T47D (cell line): Measurements from ENCODE around the gene RETSAT.
"Not testable (repeated sequence)": the region's sequence is repeated elsewhere in the genome, so short reads cannot be mapped to it uniquely, and the experiment has no call there.

Experiments
- DNase-seq, 2 experiments: peaks; one replicate each; pipeline versions ENCODE4 v3.0.0 to v3.0.0-alpha.2; 2011 to 2012; ENCODE audit warnings: low read depth in 1 of 2, low spot score in 1 of 2
- JUND ChIP-seq: IDR thresholded peaks from 2 replicates; pipeline ENCODE4 v1.6.1; 2012; ENCODE audit warnings: low read depth
- in situ Hi-C: cut with HindIII; loops from 2 replicates; pipeline ENCODE4 v1.10.0; 2016; ENCODE audit warnings: low sequenced_read_pairs, low pct_unique_long_range_greater_than_20kb

The RETSAT gene

DNA sequence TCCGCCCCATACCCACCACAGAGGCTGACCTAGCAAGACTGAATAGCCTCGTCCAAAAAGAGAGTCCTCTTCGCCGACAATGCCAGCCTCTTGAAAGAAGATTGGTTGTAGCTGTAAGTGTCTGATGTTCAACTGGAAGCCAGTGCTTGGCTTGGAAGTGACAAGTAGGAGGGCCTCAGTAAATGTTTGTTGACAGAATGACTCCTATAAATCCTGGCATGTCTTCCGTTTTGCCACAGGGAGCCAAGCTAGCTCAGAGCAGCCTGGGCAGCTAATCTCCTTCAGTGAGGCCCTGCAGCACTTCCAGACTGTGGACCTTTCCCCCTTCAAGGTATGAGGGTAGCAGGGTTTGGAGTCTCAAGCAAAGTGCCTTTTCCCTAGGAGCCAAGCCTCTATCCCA, 15.2 kb upstream of the RETSAT start:
- in situ Hi-C loops: no loop called here
- no peak for TF ChIP-seq JUND
- peak; percentile 42 to 79 for DNase-seq

DNA sequence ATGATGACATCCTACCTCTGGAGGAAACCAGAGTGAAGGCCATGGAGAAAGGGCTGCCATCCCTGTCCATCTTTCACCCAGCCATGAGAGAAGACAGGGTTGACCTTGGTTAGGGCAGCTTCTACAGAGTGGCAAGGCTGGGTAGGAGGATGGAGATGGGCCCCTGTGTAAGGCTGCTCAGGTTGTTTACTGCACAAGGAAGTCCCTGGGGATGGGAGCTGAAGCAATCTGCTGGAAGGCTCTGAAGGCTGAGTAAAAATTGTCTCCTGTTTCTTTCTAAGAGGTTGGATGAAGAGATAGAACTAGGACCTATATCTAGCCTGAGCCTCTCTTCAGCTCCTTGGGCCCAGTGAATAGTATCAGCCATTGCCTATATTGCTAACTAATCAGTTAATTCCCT, 14.6 kb upstream of the RETSAT start:
- in situ Hi-C loops: no loop called here

DNA sequence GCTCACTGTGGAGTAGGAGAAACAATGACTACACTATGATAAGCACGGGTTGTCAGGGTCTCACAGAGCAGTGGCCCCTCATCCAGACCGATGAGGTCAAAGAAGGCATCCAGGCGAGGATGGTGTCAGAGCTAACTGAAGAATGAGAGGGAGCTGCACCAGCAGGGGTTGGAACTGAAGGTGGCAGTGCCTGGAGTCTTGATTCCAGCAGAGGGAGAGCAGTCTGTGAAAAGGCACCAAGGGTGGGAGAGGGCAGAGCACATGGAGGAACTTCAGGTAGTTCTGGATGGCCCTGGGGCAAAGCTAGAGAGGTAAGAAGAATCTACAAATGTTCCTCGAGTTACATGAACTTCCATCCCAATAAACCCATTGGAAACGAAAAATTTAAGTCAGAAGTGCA, 12.9 kb upstream of the RETSAT start:
- in situ Hi-C loops: no loop called here
- no peak for TF ChIP-seq JUND
- DNase-seq: no peak

More for the DNA sequence above, 14.6 kb upstream of the RETSAT start:
- TF ChIP-seq JUND: no peak
- DNase-seq: no peak

DNA sequence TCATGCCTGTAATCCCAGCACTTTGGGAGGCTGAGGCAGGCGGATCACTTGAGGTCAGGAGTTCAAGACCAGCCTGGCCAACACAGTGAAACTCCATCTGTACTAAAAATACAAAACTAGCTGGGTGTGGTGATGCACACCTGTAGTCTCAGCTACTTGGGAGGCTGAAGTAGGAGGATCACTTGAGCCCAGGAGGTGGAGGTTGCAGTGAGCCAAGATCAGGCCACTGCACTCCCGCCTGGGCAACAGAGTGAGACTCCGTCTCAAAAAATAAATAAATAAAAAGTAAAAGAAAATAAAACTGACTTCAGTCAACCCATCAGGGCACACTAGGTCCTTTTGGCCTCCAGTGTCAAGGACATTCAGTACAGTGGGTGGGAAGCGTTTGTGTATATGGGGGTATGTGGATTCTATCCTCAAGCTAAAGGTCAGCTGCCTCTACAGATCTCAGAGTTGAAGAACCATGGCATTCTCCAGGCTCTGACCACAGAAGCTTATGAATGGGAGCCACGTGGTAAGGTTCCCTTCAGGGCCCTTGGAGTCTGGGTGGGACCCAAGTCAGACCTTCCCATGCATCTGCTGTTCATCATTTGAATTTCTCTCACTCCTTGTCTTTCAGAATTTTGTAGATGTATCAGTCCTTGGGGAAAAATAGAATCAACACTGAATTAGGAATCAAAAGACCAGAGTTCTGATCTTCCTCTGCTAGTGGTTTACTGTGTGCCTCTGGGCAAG, 8.5 kb upstream of the RETSAT start:
- in situ Hi-C loops, DNase-seq: not testable (repeated sequence)

DNA sequence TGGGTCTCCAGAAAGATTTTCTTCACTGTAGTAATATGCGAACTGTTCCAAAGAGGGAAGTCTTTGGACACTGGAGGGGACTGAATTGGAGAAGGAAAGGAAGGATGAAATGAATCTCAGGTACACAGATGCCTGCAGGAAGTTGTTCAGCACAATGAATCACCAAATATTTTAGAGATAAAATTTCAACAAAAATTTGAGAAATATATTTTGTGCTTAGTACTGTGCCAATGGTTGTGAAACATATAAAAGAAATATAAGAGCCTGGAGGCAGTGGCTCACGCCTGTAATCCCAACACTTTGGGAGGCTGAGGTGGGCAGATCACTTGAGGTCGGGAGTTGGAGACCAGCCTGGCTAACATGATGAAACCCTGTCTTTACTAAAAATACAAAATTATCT, 3.4 kb upstream of the RETSAT start:
- in situ Hi-C loops: no loop called here
- no peak for DNase-seq
- TF ChIP-seq JUND: no peak

DNA sequence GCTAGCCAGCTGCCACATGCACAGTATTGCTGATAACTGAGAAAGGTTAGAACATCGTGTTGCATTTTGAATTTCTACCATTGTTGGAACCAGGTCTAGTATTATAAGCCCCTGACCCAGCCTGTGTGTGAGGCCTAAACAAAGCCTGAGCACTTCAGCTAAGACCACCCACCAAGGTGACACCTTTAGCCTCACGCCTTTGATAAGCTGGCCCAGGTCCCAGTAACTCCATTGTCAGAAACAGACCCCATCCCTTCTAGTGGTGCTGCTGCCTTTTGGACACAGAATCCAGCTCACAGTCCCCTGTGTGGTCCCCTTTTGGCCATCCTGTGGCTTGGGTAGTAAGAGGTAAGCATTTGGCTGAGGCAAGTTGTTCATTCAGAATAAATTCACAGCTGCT, 1.9 kb upstream of the RETSAT start:
- DNase-seq: no peak
- in situ Hi-C loops: no loop called here
- no peak for TF ChIP-seq JUND

DNA sequence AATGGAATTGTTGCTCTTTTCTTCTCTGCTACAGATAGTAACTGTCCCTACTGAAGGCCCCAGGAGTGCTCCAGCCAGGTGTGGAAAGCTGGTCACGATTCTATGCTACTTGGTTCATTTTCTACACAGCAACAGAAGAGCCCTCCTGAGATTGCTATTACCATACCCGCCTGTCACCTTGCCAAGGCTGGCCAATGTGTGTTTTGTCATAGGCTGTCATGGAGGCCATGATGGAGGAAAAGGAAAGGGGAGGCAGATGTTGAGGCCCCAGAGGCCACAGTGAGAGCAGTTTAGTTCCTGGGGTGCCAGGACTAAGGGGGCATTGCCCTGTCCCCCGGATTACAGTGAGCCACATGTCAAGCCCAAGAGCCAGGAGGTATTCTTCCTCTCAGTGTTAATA, 1.2 kb upstream of the RETSAT start:
- in situ Hi-C loops: no loop called here
- TF ChIP-seq JUND: no peak
- no peak for DNase-seq

DNA sequence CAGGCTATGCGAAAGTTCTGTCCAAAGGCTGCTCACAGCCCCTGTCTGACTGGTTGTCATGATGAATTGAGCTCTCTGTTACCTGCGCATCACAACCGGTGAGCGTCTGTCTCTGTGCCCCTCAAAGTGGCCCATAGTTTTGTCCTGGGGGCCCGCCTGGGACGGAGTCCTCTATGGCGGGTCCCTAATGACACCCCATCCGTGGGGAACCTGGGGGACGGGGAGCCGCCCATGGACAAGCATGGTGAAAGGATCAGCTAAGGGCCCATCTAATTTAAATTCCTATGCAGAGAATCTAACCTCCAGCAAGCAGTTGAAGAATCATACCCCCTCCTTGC, 714 bp upstream of the RETSAT start:
- no peak for DNase-seq
- in situ Hi-C loops: no loop called here
- TF ChIP-seq JUND: no peak

DNA sequence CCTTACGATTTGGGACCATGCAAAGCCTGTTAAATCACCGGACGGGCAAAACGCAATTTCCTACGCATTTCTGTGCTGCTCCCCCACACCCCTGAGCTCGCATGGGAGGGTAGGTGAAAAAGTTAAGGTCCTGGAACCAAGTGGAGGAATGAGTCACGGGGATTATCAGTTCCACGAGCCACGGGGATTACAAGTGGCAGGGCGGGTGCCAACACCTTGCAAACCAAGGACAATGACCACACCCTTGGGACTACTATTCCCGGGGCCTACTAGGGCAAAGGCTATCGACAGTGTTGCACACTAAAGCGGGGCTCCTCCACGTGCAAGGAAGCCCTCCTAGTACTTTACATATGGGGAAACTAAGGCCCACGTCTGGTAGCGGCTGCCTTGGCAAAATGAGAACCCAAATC, 447 bp downstream of the RETSAT start:
- TF ChIP-seq JUND: no peak
- in situ Hi-C loops: no loop called here
- no peak for DNase-seq

DNA sequence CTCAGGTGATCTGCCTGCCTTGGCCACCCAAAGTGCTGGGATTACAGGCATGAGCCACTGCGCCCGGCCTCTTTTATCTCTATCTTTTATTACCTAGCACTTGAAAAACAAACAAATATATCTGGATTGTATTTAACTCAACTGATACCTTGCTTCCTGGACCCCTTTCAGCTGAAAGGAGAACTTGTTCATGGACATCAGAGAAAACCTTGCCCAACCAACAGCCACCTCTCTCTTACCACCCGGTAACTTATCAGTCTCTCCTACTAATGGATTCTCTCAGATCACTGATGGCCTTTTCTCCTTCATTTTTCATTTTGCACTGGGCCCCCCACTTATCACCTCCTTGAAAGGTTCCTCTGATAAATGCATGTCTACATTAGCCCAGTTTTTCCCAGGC, 6.7 kb downstream of the RETSAT start:
- in situ Hi-C loops: no loop called here
- no peak for DNase-seq
- TF ChIP-seq JUND: no peak

DNA sequence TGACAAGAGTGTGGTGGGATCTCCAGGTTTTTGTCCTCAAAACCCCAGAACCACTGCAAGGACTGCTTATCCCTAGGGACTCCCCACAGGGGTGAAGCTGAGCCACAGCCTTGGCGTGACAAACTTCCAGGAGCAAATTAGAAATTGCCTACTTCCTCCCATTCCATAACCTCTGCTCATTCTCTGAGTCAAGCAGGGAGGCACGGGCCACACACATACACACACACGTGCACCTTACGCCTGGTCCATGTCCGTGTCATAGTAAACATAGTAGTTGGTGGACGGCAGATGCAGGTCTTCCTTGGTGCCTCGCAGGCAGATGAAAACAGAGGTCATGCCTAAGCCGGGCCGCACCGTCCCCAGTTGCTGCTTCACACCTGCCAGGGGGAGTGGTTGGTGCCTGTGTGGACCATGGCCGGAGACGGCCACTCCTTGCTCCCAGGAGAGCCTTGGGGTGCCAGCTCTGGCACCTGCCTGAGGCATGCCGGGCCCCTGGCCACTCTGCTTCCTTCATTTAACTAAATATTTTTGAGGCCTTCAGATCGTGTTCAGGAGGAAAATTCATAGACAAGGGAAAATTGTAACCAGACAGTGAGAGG, 9.9 kb downstream of the RETSAT start:
- no peak for DNase-seq
- in situ Hi-C loops: no loop called here
- no peak for TF ChIP-seq JUND

DNA sequence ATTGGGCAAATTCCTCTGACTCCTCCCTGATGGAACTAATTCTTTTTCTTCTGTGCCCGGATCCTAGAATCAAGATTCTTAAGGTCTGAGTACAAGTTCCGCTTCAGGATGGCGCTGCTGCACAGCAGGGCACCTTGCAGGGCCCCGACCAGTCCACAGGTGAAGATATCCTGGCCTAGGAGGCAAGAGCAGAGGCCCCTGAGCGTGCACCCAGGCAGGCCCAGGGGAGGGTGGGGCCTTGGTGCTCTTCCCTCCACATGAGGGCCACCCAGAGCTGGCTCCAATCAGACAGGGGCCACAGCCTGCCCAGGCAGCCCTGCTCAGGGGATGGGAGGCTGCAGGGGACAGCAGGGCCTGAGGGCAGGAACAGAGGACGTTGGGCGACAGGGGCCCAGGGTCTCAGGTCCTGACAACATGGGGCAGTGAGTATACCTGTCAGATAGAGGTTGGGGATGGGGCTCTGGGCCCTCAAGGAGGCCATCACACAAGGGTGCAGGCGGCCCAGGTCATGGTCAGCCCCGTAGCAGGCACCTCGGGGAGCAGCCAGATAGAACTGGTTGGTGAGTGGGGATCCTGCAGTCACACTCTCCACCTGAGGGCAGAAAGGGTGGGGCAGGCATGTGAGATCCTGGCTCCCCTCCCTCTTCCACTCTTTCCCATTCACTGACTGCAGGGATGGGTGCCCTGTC, 11.0 kb downstream of the RETSAT start:
- DNase-seq, in situ Hi-C loops: not testable (repeated sequence)

DNA sequence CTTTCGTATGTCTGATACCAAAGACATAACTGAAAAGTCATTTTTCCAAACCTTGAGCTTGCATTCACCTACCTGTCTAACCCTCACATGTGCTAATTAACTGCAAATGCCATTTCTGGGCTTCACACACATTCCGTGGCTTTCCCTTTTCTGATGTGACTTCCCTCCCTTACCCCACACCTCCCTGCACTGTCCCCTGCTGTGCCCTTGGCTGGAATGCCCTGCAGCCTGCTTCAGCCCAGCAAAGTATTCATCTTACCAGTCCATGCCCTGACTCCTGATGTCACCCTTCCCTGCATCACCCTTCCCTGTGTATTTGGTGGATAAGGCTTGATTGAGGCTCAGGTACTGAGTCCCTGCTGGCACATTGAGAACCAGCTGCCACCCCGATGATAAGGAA, 12.2 kb downstream of the RETSAT start:
- DNase-seq: no peak
- in situ Hi-C loops: no loop called here
- no peak for TF ChIP-seq JUND
